LHCN-M2 (cell line): ENCODE measurements around the gene CLBA1. TPM values are rescaled to one million over a fixed set of nuclear protein-coding genes. Genes with fewer than 3 reads are reported as not detected.
"Not testable (repeated sequence)": the region's sequence is repeated elsewhere in the genome, so short reads cannot be mapped to it uniquely, and the experiment has no call there.

Source experiments
- DNase-seq: peaks from one replicate; pipeline ENCODE4 v3.0.0-alpha.2; 2012; ENCODE audit warnings: low read depth
- polyA plus RNA-seq: library from polyadenylated mRNA; unstranded; fragments of >200 nt; gene quantifications from one replicate; pipeline ENCODE4 v1.2.1, GENCODE V29; 2012; ENCODE audit warnings: missing spikeins
- total RNA-seq: library from RNA; depleted of rRNA; stranded (reverse); fragments of >200 nt; gene quantifications from 2 replicates; pipeline ENCODE4 v1.2.3, GENCODE V29; 2014; rRNA removed

The CLBA1 gene
- total RNA-seq, result 9.4 and 10.8 TPM in 2 replicates
- 5.2 TPM for polyA plus RNA-seq

DNA sequence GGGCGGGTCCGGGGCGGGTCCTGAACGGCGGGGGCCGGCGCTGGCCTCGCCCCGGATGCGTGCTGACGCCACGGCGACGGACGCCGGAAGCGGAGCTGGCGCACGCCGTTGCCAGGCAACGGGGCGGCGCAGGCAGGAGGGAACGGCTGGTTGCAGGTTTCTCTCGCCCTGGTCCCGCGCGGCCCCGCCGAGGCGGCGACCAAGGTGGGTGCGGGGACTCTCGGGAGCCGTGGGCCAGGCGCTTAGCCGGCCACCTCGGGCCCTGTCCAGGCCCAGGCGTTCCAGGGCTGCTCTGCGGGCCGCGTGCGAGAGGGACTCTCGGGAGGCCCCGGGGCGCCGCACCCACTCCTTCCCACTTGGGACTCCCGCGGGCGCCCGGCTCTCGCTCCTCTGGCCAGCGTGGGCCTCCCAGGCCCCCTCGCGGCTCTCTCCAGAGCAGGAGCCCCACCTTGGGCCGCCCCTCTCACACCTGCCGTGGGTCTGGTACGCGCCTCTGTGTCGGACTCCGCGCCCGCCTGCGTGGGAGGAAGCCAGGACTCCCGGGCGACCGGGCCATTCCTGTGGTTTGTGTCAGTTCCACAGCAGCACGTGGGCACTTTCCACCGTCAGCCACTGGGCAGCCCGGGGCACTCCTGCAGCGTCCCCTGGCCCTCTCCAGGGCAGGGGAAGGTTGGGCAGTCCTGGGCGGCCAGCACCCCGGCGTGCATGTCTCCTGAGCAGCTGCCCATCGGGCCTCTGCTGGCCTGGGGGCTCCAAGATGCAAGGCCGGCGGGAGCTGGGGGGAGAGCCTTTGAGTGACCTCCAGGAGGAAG lies at the start of gene CLBA1:
TSS of gene CLBA1 (plus strand) at position 114 of the 812 bp plus-strand sequence. CDS start at position 758, 644 bp downstream.
- DNase-seq, result peak; percentile 81

DNA sequence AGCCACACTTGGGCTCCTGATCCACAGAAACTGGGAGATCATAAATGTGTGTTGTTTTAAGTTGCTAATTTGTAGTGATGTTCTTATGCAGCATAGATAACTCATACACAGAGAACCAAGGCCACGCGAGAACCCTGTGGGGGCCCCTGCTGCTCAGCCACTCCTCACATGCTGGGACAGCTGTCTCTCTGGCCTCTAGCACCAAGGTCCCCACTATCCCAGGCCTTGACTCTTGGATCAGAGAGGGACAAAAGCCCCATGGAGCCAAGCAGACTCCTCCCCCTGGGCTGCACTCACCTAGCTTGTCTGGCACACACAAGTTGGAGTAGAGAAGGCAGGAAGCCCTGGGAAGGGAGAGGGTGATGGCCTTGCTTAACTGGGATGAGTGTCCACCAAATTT lies 49.6 kb upstream of the CLBA1 start:
- no peak for DNase-seq

DNA sequence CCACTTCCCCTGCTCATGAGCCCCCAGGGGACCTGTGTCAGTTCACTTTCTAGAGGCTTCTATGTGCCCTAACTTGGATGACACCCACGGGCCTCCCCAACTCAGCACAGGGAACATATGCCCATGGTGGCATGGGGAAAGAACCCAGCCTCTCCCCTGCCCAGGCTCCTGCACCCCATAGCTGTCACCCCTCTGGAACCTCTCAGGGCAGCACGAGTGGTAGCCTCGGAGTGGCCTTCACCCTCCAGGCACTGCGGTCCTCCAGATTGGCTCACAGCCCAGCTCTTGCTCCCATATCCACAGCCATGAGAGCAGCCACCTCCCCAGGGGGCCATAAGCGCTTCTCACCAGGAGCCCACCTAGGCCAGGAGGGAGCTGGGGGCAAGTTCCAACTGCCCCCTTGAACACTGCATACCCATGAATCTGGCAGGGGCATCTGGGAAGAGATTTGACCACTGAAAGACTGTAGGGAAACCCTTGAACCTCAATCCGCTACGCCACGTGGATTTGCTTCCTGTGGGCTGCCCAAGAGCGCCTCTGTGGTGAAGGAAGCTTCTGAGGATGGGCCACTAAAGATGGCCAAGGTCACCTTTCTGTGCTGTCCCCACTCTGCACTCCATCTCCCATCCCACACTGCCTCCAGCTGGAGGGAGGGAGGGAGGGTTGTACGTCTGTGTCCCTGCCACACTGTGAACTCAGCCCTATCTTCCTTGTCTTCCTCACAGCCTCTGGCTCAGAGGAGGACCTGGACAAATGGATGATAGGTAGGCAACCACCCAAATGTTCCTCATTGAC lies 49.0 kb upstream of the CLBA1 start:
- DNase-seq, result no peak

DNA sequence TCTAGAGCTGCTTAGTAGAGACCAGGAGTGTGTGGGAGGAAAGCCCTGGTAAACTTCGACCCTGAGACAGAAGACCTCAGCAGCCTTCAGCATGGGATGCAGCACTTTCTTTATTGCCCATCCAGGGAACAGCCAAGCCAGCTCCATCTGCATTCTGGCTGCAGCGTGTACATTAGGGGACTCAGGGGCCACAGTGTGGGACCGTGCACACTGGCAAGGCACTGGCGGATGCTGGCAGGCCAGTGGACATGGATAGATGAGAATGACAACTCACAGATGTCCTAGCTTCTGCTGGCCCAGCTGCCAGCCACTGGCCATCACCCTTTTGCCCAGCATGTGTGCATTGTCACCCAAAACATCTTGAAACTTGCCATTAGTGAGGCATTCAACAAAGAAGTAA lies 48.4 kb upstream of the CLBA1 start:
- no peak for DNase-seq

DNA sequence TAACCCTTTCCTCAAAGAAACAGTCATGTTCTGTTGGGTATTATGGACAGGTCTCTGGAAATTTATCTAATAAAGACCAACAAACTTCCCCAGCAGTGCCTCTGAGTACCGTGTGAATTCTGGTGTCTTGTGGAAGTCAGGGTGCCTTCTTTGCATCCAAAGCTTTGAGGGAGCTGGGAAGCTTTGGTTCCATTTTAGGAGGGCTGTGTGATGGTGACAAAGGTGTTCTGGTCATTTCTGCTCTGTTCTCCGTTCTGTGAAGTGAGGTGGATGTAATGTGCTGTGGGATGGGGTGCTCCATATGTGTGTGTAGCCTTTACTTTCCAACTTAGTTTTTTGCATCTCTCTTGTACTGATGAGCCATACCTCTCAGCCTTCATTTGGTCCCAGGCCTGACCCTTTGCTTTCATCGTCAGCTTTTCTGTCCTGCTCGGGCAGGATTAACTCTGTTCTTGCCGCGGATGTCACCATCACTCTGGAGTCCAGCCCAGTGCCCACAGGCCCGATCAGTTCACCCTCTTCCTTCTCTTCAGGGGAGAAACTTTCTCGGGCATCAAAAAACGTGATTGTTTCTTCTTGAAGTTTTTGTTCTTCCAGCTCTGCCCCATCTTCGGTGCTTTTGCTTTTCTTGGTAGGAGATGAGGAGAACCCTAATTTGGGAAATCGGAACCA lies 47.8 kb upstream of the CLBA1 start:
- DNase-seq, result no peak

DNA sequence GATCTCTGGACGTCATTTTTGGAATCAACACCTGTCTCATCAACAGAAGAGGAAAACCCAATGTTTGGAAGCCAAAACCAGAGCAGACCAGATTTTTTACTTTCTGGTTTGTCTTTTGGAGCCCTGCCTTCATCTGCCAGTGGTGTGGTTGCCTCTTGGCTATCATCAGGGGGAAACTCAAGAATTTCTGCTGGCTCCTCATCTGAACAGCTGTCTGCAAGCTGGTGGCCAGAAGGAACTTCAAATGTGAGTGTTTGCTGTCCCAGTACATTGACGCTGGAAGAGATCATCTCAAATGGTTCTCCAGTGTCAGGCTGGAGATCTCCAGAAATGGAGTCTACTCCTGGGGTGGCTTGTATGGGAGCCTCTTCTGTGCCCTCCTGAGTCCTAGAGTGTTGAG lies 47.2 kb upstream of the CLBA1 start:
- no peak for DNase-seq

DNA sequence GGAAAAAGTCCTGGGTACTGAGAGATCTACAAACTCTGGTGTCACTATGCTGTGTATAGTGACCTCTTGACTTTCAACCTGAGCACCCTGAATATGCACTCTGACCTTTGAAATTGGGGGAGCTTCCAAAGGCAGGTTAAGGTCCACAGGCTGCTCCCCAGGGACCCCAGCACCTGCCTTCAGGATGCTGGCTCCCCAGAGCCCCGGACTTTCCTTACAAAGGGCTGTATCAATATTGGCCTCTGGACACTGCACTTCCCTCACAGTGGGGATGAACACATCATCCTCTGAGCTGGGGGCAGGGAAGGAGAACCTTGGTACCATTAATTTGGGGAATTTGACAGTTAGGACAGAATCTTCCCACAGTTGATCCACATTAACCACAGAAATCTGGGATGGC lies 46.6 kb upstream of the CLBA1 start:
- DNase-seq, result no peak

DNA sequence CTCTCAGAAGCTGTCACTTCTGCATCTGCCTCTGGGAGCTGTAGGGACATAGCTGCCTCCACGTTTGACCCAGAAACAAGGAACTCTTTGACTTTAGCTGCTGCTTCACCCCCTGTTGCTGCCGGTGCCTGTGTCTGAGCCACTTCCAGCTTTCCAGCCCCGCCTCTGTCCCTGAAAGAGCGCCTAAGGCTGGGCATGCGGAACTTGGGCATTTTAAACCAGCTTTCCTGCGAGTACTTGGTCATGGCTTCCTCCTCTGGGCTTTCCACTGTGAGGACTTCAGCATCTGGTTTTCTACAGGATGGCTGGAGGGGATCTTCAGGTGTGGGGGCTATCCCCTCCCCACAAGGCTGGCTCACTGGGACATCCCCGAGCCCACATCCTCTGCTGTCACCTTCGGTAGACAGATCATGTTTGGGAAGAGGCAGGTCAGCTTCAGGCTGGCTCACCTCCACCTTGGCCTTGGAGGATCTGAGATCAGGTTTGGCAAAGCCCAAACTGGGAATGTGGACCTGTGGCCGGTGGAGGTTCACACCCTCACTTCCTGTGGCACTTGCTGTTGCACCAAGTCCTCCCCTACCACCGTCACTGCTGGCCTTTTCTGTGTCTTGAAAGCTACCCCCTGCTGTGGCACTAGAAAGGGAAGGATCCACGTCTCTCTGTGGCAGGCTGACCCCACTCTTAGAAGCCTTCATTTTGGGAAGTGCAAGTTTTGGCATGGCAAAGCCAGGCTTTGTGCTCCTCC lies 45.8 kb upstream of the CLBA1 start:
- DNase-seq, result no peak

DNA sequence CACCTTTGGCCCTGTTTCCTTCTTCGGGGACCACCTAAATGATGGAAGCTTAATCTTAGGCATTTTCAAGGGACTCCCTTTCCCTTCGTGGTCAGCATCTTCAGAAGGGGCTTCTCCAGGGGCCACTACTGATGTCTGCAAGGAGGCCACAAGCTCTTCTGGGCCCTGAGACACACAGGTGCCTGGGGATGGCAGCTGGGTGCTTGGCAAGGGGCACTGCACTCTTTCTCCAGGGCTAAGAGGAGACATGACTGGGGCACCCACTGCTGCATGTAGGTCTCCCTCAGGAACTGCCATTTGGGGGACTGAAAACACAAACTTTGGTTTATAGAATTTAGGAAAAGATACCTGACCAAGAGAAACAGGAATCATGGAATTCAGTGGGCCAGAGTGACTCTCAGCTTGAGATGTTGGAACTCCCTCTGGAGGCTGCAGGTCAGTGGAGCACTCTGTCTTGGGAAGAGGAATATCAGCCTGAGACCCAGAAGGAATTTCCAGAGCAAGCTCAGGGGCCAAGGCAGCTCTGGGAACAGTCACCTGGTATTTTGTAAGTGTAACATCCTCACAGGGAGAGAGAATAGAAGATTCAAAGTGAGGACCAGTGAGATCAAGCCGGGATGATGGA lies 45.0 kb upstream of the CLBA1 start:
- DNase-seq, result no peak

DNA sequence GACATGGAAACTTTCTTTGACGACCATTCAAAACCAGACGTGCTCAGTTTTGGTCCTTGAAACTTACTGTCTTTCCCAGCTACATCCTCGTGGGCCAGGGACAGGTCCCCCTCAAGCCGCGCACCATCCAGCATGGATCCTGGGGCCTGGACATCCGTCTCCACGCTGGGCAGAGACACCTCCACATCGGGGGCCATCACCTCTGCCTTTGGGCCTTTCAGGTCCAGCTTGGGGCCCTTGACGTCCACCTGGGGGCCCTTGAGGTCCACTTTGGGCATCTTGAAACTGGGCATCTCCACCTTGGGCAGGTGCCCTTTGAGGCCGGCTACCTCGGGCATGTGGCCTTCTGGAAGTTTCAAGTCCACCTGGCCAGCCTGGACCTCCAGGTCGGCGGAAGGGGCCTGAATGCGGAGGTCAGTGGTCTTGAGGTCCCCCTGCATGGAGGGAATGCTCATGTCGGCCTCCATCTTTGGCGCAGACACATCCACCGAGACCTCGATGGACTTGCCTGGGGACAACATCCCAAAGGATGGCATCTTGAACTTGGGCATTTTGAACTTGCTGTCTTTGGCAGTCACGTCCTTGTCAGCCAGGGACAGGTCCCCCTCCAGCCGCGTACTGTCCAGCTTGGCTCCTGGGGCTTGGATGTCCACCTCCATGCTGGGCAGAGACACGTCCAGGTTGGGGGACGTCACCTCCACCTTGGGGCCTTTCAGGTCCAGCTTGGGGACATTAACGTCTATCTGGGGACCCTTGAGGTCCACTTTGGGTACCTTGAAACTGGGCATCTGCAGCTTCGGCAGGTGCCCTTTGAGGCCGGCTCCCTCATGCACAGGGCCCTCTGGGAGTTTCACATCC lies 43.9 kb upstream of the CLBA1 start:
- no peak for DNase-seq

DNA sequence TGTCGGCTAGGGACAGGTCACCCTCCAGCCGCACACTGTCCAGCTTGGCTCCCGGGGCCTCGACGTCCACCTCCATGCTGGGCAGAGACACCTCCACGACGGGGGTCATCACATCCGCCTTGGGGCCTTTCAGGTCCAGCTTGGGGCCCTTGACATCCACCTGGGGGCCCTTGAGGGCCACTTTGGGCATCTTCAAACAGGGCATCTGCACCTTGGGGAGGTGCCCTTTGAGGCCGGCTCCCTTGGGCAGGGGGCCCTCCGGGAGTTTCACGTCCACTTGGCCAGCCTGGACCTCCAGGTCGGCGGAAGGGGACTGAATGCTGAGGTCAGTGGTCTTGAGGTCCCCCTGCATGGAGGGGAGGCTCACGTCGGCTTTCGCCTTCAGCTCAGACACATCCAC lies 43.0 kb upstream of the CLBA1 start:
- DNase-seq, result no peak

DNA sequence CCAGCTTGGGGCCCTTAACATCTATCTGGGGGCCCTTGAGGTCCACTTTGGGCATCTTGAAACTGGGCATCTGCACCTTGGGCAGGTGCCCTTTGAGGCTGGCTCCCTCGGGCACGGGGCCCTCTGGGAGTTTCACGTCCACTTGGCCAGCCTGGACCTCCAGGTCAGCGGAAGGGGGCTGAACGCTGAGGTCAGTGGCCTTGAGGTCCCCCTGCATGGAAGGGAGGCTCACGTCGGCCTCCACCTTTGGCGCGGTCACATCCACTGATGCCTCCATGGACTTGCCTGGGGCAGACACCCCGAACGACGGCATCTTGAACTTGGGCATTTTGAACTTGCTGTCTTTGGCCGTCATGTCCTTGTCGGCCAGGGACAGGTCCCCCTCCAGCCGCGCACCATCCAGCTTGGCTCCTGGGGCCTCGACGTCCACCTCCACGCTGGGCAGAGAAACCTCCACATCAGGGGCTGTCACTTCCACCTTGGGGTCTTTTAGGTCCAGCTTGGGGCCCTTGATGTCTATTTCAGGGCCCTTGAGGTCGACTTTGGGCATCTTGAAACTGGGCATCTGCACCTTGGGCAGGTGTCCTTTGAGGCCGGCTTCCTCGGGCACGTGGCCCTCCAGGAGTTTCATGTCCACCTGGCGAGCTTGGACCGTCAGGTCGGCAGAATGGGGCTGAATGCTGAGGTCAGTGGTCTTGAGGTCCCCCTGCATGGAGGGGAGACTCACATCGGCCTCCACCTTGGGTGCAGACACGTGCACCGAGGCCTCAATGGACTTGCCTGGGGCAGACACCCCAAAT lies 42.2 kb upstream of the CLBA1 start:
- not testable (repeated sequence) for DNase-seq

DNA sequence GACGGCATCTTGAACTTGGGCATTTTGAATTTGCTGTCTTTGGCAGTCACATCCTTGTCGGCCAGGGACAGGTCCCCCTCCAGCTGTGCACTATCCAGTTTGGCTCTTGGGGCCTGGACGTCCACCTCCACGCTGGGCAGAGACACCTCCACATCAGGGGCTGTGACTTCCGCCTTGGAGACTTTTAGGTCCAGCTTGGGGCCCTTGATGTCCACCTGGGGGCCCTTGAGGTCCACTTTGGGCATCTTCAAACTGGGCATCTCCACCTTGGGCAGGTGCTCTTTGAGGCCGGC lies 41.6 kb upstream of the CLBA1 start:
- not testable (repeated sequence) for DNase-seq

DNA sequence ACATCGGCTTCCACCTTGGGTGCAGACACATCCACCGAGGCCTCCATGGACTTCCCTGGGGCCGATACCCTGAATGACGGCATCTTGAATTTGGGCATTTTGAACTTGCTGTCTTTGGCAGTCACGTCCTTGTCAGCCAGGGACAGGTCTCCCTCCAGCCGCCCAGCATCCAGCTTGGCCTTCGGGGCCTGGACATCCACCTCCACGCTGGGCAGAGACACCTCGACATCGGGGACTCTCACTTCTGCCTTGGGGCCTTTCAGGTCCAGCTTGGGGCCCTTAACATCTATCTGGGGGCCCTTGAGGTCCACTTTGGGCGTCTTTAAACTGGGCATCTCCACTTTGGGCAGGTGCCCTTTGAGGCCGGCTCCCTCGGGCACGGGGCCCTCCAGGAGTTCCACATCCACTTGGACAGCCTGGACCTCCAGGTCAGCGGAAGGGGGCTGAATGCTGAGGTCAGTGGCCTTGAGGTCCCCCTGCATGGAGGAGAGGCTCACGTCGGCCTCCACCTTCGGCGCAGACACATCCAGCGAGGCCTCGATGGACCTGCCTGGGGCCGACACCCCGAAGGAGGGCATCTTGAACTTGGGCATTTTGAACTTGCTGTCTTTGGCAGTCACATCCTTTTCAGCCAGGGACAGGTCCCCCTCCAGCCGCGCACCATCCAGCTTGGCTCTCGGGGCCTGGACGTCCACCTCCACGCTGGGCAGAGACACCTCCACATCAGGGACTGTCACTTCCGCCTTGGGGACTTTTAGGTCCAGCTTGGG lies 41.0 kb upstream of the CLBA1 start:
- DNase-seq, result not testable (repeated sequence)

DNA sequence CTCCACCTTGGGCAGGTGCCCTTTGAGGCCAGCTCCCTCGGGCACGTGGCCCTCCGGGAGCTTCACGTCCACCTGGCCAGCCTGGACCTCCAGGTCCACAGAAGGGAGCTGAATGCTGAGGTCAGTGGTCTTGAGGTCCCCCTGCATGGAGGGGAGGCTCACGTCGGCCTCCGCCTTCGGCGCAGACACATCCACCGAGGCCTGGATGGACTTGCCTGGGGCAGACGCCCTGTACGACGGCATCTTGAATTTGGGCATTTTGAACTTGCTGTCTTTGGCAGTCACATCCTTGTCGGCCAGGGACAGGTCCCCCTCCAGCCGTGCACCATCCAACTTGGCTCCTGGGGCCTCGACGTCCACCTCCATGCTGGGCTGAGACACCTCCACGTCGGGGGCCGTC lies 40.3 kb upstream of the CLBA1 start:
- DNase-seq, result not testable (repeated sequence)

DNA sequence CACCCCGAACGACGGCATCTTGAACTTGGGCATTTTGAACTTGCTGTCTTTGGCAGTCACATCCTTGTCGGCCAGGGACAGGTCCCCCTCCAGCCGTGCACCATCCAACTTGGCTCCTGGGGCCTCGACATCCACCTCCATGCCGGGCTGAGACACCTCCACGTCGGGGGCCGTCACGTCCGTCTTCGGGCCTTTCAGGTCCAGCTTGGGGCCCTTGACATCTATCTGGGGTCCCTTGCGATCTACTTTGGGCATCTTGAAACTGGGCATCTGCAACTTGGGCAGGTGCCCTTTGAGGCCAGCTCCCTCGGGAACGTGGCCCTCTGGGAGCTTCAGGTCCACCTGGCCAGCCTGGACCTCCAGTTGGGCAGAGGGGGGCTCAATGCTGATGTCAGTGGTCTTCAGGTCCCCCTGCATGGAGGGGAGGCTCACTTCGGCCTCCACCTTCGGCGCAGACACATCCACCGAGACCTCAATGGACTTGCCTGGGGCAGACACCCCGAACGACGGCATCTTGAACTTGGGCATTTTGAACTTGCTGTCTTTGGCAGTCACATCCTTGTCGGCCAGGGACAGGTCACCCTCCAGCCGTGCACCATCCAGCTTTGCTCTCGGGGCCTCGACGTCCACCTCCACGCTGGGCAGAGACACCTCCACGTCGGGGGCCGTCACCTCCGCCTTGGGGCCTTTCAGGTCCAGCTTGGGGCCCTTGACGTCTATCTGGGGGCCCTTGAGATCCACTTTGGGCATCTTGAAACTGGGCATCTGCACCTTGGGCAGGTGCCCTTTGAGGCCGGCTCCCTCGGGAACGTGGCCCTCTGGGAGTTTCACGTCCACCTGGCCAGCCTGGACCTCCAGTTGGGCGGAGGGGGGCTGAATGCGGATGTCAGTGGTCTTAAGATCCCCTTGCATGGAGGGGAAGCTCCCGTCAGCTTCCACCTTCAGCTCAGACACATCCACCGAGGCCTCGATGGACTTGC lies 39.3 kb upstream of the CLBA1 start:
- not testable (repeated sequence) for DNase-seq

DNA sequence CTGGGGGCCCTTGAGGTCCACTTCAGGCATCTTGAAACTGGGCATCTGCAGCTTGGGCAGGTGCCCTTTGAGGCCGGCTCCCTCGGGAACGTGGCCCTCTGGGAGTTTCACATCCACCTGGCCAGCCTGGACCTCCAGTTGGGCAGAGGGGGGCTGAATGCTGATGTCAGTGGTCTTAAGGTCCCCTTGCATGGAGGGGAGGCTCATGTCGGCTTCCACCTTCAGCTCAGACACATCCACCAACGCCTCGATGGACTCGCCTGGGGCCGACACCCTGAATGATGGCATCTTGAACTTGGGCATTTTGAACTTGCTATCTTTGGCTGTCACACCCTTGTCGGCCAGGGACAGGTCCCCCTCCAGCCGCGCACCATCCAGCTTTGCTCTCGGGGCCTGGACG lies 38.4 kb upstream of the CLBA1 start:
- not testable (repeated sequence) for DNase-seq
